GM12864 (cell line): ENCODE data around the gene B9D2.

Experiments used
- DNase-seq: peaks from one replicate; pipeline ENCODE4 v3.0.0-alpha.2; 2011; ENCODE audit warnings: low read depth
- H3K4me3 ChIP-seq: 2 replicates; pipeline ENCODE4 v1.5.1; 2011; ENCODE audit warnings: mild to moderate bottlenecking, low read depth, low read length, control low read depth
- TF ChIP-seq, protein P1 (sequence below): IDR thresholded peaks from 2 replicates; pipeline ENCODE4 v1.5.1; 2011; ENCODE audit warnings: low read depth, mild to moderate bottlenecking, moderate library complexity, low read length, control low read depth, inconsistent platforms; ENCODE audit errors: missing control alignments

B9D2 gene

GRCh38 chr19:41330946-41331678 is 32.8 kb downstream of the B9D2 start:
- no peak for DNase-seq
- TF ChIP-seq, protein P1, sequence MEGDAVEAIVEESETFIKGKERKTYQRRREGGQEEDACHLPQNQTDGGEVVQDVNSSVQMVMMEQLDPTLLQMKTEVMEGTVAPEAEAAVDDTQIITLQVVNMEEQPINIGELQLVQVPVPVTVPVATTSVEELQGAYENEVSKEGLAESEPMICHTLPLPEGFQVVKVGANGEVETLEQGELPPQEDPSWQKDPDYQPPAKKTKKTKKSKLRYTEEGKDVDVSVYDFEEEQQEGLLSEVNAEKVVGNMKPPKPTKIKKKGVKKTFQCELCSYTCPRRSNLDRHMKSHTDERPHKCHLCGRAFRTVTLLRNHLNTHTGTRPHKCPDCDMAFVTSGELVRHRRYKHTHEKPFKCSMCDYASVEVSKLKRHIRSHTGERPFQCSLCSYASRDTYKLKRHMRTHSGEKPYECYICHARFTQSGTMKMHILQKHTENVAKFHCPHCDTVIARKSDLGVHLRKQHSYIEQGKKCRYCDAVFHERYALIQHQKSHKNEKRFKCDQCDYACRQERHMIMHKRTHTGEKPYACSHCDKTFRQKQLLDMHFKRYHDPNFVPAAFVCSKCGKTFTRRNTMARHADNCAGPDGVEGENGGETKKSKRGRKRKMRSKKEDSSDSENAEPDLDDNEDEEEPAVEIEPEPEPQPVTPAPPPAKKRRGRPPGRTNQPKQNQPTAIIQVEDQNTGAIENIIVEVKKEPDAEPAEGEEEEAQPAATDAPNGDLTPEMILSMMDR: no peak
- no peak overlapping the region for H3K4me3 ChIP-seq

DNA sequence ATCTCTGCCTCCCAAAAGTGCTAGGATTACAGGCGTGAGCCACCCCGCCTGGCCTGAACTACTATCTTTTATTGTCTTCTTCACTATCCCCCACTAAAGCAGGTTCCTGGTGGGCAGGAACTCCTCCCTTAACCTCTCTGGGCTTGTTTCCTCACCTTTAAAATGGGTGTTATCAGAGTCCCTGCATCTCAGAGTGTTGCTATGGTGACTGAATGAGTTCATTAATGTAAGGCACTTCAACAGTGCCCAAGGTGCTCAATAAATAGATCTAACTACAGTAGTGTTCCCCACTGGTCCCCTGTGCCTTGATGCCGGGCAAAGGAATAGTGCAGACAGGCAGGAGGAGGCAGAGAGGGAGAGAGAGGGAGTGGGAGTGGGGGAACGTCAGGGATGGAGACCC is 33.5 kb downstream of the B9D2 start:
- TF ChIP-seq, protein P1: no peak
- H3K4me3 ChIP-seq: no peak overlapping the region
- no peak for DNase-seq

- DNase-seq: no peak
- no peak overlapping the region for H3K4me3 ChIP-seq
- TF ChIP-seq, protein P1: no peak
These were observed 35.1 kb downstream of the B9D2 start for GRCh38 chr19:41328842-41329225.

GRCh38 chr19:41328157-41328841 is 35.6 kb downstream of the B9D2 start:
- TF ChIP-seq, protein P1: no peak
- no peak for DNase-seq

GRCh38 chr19:41327576-41328156 is 36.3 kb downstream of the B9D2 start:
- DNase-seq: no peak
- TF ChIP-seq, protein P1: no peak
- H3K4me3 ChIP-seq: peak overlapping the region; percentile 50

More at GRCh38 chr19:41328157-41328841, 35.6 kb downstream of the B9D2 start:
- H3K4me3 ChIP-seq: peak overlapping the region; percentile 50

- peak overlapping the region; percentile 50 for H3K4me3 ChIP-seq
- DNase-seq: no peak
These were observed 36.8 kb downstream of the B9D2 start for GRCh38 chr19:41327076-41327575.

More at GRCh38 chr19:41327076-41327575, 36.8 kb downstream of the B9D2 start:
- TF ChIP-seq, protein P1: no peak
